Measurements from ENCODE around the gene MSANTD2. TPM values are rescaled to one million over a fixed set of nuclear protein-coding genes. Genes with fewer than 3 reads are reported as not detected.

Gene MSANTD2
- total RNA-seq: 22.4 TPM

- DNase-seq (ENCODE audit: low spot score in 2 of 2) (peak; percentile 85 to 91), FAIRE-seq (no peak)
Measured at GRCh38 chr11:124800226-124800929, at the start of gene MSANTD2. TSS of gene MSANTD2 (minus strand) at chr11:124800406. CDS start at chr11:124800380, 26 bp downstream.

GRCh38 chr11:124846070-124846673 lies 46.0 kb upstream of the MSANTD2 start:
- no peak for FAIRE-seq
- no peak for DNase-seq (ENCODE audit: low spot score in 2 of 2)

GRCh38 chr11:124844664-124845079 lies 44.5 kb upstream of the MSANTD2 start:
- no peak for FAIRE-seq
- DNase-seq (ENCODE audit: low spot score in 2 of 2): no peak

- DNase-seq (ENCODE audit: low spot score in 2 of 2) (no peak), FAIRE-seq (no peak)
Measured at GRCh38 chr11:124843616-124843910, 43.4 kb upstream of the MSANTD2 start.

GRCh38 chr11:124842305-124842704 lies 42.1 kb upstream of the MSANTD2 start:
- no peak for DNase-seq (ENCODE audit: low spot score in 2 of 2)
- FAIRE-seq: no peak

- no peak for DNase-seq (ENCODE audit: low spot score in 2 of 2)
- FAIRE-seq: no peak
Measured at GRCh38 chr11:124841840-124842239, 41.6 kb upstream of the MSANTD2 start.

GRCh38 chr11:124841201-124841600 lies 41.0 kb upstream of the MSANTD2 start:
- no peak for DNase-seq (ENCODE audit: low spot score in 2 of 2)

GRCh38 chr11:124840666-124841065 lies 40.5 kb upstream of the MSANTD2 start:
- DNase-seq (ENCODE audit: low spot score in 2 of 2) (no peak), FAIRE-seq (no peak)

More at GRCh38 chr11:124841201-124841600, 41.0 kb upstream of the MSANTD2 start:
- no peak for FAIRE-seq

GRCh38 chr11:124839972-124840621 lies 39.9 kb upstream of the MSANTD2 start:
- no peak for DNase-seq (ENCODE audit: low spot score in 2 of 2)
- FAIRE-seq: no peak

GRCh38 chr11:124839128-124839971 lies 39.1 kb upstream of the MSANTD2 start:
- DNase-seq (ENCODE audit: low spot score in 2 of 2): peak in 1 of 2 donors; percentile 32
- no peak for FAIRE-seq

GRCh38 chr11:124838805-124839127 lies 38.6 kb upstream of the MSANTD2 start:
- DNase-seq (ENCODE audit: low spot score in 2 of 2) (no peak), FAIRE-seq (no peak)

GRCh38 chr11:124837491-124837856 lies 37.3 kb upstream of the MSANTD2 start:
- FAIRE-seq (no peak), DNase-seq (ENCODE audit: low spot score in 2 of 2) (peak; percentile 52 to 65)

- DNase-seq (ENCODE audit: low spot score in 2 of 2) (no peak), FAIRE-seq (no peak)
Measured at GRCh38 chr11:124835918-124836317, 35.7 kb upstream of the MSANTD2 start.

GRCh38 chr11:124834526-124835180 lies 34.4 kb upstream of the MSANTD2 start:
- DNase-seq (ENCODE audit: low spot score in 2 of 2) (no peak), FAIRE-seq (no peak)

GRCh38 chr11:124832571-124832970 lies 32.4 kb upstream of the MSANTD2 start:
- DNase-seq (ENCODE audit: low spot score in 2 of 2): no peak
- FAIRE-seq: no peak

GRCh38 chr11:124831897-124832296 lies 31.7 kb upstream of the MSANTD2 start:
- FAIRE-seq (no peak), DNase-seq (ENCODE audit: low spot score in 2 of 2) (no peak)

- FAIRE-seq: no peak
- DNase-seq (ENCODE audit: low spot score in 2 of 2): no peak
Measured at GRCh38 chr11:124830749-124831148, 30.5 kb upstream of the MSANTD2 start.

- DNase-seq (ENCODE audit: low spot score in 2 of 2): no peak
- FAIRE-seq: no peak
Measured at GRCh38 chr11:124829986-124830385, 29.8 kb upstream of the MSANTD2 start.

GRCh38 chr11:124825876-124826275 lies 25.7 kb upstream of the MSANTD2 start:
- DNase-seq (ENCODE audit: low spot score in 2 of 2) (no peak), FAIRE-seq (no peak)

GRCh38 chr11:124823512-124824376 lies 23.5 kb upstream of the MSANTD2 start:
- FAIRE-seq: no peak
- DNase-seq (ENCODE audit: low spot score in 2 of 2): no peak

All from frontal cortex (tissue), 4 donors.